HG02623 (cell line): ENCODE measurements around the gene PARP4.
"Not testable (repeated sequence)": the region's sequence is repeated elsewhere in the genome, so short reads cannot be mapped to it uniquely, and the experiment has no call there.

Source experiments
- ATAC-seq: cut with Tn5 transposase; IDR thresholded peaks from one replicate; pipeline ENCODE4 v1.9.1; 2021; ENCODE audit warnings: moderate library complexity; ENCODE audit not compliant: unreplicated experiment

PARP4 gene

DNA sequence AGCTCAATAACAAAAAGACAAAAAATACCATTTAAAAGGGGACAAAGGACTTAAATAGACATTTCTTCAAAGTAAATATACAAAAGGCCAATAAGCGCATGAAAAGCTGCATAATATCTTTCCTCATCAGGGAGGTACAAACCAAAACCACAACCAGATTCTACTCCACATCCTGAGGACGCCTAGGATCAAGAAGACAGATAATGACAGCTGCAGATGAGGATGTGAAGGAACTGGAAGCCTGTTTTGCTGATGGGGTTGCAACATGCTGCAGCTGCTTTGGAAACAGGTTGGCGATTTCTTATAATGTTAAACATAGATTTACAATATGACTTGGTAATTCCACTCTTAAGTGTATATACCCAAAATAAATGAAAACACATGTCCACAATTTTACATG, 132.4 kb downstream of the PARP4 start:
- not testable (repeated sequence) for ATAC-seq

DNA sequence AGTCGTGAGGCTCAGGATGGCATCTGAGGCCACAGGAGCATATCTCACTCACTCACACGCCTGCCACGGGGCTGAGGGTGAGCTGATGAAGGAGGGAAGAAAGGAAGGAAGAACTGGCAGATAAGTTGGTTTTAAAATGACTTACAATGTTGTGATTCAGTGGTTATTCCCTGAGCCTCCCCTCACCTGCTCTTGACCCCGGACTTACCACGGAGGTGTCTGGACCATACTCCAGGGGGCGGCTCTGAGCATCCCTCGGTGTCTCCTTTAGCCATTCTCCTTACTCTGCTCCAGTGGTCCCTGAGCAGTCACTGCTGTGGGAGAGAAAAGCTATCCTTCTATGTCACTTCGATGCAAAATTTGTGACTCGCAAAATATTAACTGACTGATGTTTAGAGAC, 141.3 kb downstream of the PARP4 start:
- ATAC-seq = not testable (repeated sequence)
